ENCODE results near the gene ACAD10. TPM values are rescaled to one million over a fixed set of nuclear protein-coding genes. Genes with fewer than 3 reads are reported as not detected.

ACAD10 gene
- total and polyA plus RNA-seq, 2 of the 13 experiments (the other 11 are each of a cell fraction or from before 2014, with no cell fraction given), result 15.2 to 16.3 TPM

DNA sequence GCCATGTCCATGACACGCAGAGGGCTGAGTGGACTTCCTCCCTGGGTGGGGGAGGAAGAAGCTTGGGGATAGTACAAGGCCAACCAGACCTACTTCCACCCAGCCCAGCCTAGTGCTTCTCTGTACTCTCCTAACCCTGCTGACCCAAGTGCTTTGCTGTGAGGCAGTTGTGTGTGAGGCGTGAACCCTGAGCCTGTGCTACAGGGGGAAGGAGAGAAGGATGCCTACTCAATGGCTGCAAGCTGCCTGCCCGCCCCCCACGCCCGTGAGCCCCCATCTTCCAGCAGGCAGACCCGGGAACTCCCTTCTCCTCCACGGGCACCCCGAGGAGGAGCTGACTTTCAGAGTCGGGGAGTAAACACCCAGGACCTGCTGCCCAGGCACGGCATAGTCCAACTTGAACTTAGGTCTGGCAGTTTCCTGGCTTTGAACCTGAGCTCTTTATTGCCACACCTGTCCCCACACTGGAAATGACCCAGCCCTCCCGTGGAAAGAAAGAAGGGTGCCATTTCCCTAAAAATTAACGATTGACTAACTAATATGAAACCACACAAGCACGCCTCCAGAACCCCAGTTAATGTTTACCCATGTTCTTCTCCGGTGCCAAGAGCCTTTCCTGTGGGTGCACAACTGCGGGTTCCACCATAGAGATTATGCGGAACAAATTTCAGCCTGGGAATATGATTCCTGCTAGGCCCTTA lies 91.6 kb downstream of the ACAD10 start (continued):
- TF ChIP-seq, protein P1, sequence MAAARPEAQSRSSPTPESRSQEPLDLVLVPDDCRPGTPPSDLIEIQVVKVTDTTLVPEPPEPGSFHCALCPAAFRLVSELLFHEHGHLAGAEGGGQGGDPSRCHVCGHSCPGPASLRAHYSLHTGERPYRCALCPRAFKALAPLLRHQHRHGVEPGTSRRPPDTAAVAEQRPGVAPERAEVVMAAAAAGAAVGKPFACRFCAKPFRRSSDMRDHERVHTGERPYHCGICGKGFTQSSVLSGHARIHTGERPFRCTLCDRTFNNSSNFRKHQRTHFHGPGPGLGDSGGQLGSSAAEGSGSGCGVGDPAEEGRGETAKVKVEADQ (CRISPR knock-in tag; IDR thresholded peaks at IDR 0.05; ENCODE audit: borderline replicate concordance), result no peak
- TF ChIP-seq EHMT2 (IDR thresholded peaks at IDR 0.05; ENCODE audit: borderline replicate concordance, low read depth, low read length) (no peak), JDP2 (CRISPR knock-in tag; IDR thresholded peaks at IDR 0.05; ENCODE audit: borderline replicate concordance) (no peak), SNAI1 (CRISPR knock-in tag; IDR thresholded peaks at IDR 0.05; ENCODE audit: borderline replicate concordance) (no peak), NR3C1 (CRISPR knock-in tag; IDR thresholded peaks at IDR 0.05) (no peak), SPEN (CRISPR knock-in tag; IDR thresholded peaks at IDR 0.05; ENCODE audit: low read depth) (peak; percentile 52; the same call in 1 of the 2 replicates), MAFF (IDR thresholded peaks at IDR 0.05; ENCODE audit: low read depth, low read length) (no peak), CEBPG (CRISPR knock-in tag; IDR thresholded peaks at IDR 0.05) (peak; percentile 87), BRCA1 (CRISPR knock-in tag; IDR thresholded peaks at IDR 0.05) (no peak), ZNF256 (CRISPR knock-in tag; conservative IDR thresholded peaks at IDR 0.05) (no peak), ZNF326 (CRISPR knock-in tag; IDR thresholded peaks at IDR 0.05; ENCODE audit: borderline replicate concordance) (no peak), RELA (CRISPR knock-in tag; IDR thresholded peaks at IDR 0.05) (no peak), GZF1 (CRISPR knock-in tag; IDR thresholded peaks at IDR 0.05) (0 out of 2 replicates have a peak, but pooled peaks have one; percentile 80), ZNF205 (CRISPR knock-in tag; IDR thresholded peaks at IDR 0.05) (no peak), ZNF766 (CRISPR knock-in tag; IDR thresholded peaks at IDR 0.05; ENCODE audit: borderline replicate concordance) (no peak), PTBP1 (IDR thresholded peaks at IDR 0.05; ENCODE audit: low read depth, low read length, poor library complexity, severe bottlenecking) (no peak), ZC3H13 (CRISPR knock-in tag; IDR thresholded peaks at IDR 0.05) (no peak), SRSF1 (optimal IDR thresholded peaks at IDR 0.05; ENCODE audit: low read depth, low read length) (no peak), ZBTB38 (CRISPR knock-in tag; IDR thresholded peaks at IDR 0.05) (peak; percentile 50; the same call in 1 of the 2 replicates), SP4 (CRISPR knock-in tag; IDR thresholded peaks at IDR 0.05) (no peak; the same call in 1 of the 2 replicates), NCOA5 (CRISPR knock-in tag; IDR thresholded peaks at IDR 0.05) (no peak)
- TF ChIP-seq, protein P2, sequence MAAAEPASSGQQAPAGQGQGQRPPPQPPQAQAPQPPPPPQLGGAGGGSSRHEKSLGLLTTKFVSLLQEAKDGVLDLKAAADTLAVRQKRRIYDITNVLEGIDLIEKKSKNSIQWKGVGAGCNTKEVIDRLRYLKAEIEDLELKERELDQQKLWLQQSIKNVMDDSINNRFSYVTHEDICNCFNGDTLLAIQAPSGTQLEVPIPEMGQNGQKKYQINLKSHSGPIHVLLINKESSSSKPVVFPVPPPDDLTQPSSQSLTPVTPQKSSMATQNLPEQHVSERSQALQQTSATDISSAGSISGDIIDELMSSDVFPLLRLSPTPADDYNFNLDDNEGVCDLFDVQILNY (CRISPR knock-in tag; conservative IDR thresholded peaks at IDR 0.05), result no peak
- TF ChIP-seq, protein P3, sequence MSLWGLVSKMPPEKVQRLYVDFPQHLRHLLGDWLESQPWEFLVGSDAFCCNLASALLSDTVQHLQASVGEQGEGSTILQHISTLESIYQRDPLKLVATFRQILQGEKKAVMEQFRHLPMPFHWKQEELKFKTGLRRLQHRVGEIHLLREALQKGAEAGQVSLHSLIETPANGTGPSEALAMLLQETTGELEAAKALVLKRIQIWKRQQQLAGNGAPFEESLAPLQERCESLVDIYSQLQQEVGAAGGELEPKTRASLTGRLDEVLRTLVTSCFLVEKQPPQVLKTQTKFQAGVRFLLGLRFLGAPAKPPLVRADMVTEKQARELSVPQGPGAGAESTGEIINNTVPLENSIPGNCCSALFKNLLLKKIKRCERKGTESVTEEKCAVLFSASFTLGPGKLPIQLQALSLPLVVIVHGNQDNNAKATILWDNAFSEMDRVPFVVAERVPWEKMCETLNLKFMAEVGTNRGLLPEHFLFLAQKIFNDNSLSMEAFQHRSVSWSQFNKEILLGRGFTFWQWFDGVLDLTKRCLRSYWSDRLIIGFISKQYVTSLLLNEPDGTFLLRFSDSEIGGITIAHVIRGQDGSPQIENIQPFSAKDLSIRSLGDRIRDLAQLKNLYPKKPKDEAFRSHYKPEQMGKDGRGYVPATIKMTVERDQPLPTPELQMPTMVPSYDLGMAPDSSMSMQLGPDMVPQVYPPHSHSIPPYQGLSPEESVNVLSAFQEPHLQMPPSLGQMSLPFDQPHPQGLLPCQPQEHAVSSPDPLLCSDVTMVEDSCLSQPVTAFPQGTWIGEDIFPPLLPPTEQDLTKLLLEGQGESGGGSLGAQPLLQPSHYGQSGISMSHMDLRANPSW (CRISPR knock-in tag; IDR thresholded peaks at IDR 0.05; ENCODE audit: borderline replicate concordance), result no peak
- TF ChIP-seq, protein P4, sequence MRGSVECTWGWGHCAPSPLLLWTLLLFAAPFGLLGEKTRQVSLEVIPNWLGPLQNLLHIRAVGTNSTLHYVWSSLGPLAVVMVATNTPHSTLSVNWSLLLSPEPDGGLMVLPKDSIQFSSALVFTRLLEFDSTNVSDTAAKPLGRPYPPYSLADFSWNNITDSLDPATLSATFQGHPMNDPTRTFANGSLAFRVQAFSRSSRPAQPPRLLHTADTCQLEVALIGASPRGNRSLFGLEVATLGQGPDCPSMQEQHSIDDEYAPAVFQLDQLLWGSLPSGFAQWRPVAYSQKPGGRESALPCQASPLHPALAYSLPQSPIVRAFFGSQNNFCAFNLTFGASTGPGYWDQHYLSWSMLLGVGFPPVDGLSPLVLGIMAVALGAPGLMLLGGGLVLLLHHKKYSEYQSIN (CRISPR knock-in tag; IDR thresholded peaks at IDR 0.05; ENCODE audit: borderline replicate concordance), result no peak
- TF ChIP-seq, protein P5, sequence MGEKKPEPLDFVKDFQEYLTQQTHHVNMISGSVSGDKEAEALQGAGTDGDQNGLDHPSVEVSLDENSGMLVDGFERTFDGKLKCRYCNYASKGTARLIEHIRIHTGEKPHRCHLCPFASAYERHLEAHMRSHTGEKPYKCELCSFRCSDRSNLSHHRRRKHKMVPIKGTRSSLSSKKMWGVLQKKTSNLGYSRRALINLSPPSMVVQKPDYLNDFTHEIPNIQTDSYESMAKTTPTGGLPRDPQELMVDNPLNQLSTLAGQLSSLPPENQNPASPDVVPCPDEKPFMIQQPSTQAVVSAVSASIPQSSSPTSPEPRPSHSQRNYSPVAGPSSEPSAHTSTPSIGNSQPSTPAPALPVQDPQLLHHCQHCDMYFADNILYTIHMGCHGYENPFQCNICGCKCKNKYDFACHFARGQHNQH (CRISPR knock-in tag; IDR thresholded peaks at IDR 0.05), result no peak

All from HepG2 (cell line).